HepG2 (cell line): ENCODE data around the gene SFTA2. TPM values are rescaled to one million over a fixed set of nuclear protein-coding genes. Genes with fewer than 3 reads are reported as not detected.

ENCODE experiments used
- ATAC-seq: fragments of 200-7000 bp; cut with Tn5 transposase; 3 replicates; pipeline ENCODE4 v1.9.1; 2020; ENCODE audit warnings: mild to moderate bottlenecking, moderate library complexity
- BruUV-seq: library from RNA; stranded (reverse); fragments of 400-500 nt; replicated peaks from 2 replicates; lab custom pipeline; 2021; lab: Mats Ljungman, UMichigan
- CTCF ChIA-PET: fragments of 300-600 bp; formaldehyde crosslinking; extraction: SDS; loops from one replicate; lab custom pipeline; 2021; ENCODE audit warnings: low total read pairs, inconsistent platforms, low intra/inter-chr PET ratio; lab: Yijun Ruan, JAX
- POLR2A ChIA-PET: fragments of 350-600 bp; sonication (Branson Sonifier 250); formaldehyde crosslinking; loops from one replicate; lab custom pipeline; 2020; ENCODE audit warnings: antibody characterized with exemption, inconsistent platforms; lab: Yijun Ruan, JAX
- DNase-seq: peaks from one replicate; pipeline ENCODE4 v3.0.0-alpha.2; 2015; ENCODE audit warnings: low spot score
- FAIRE-seq: peaks from 3 replicates; lab custom pipeline; 2011; peaks lifted over from hg19 to GRCh38; lab: Jason Lieb, UNC
- H2AFZ ChIP-seq: one replicate; pipeline ENCODE4 v1.6.1; 2011; ENCODE audit warnings: low read length, inconsistent platforms
- H3K27ac ChIP-seq: fragments of 300-600 bp; 3 replicates; pipeline ENCODE4 v1.8.0; 2011; ENCODE audit warnings: mixed run types, mild to moderate bottlenecking, mixed read lengths, low read length, inconsistent platforms; ENCODE audit not compliant: insufficient read depth; ENCODE audit errors: extremely low read length
- H3K27me3 ChIP-seq, 2 experiments: fragments of 200-600 bp in 1 of 2; 2 replicates in 1 of 2; 3 replicates in 1 of 2; pipeline versions ENCODE4 v1.6.0 to v1.8.0; 2011; ENCODE audit warnings: low read length in 2 of 2, mild to moderate bottlenecking in 2 of 2, moderate library complexity in 2 of 2, inconsistent platforms in 1 of 2; ENCODE audit not compliant: insufficient read depth in 2 of 2, control insufficient read depth in 1 of 2
- H3K36me3 ChIP-seq, 2 experiments: fragments of 200-600 bp in 1 of 2; replicated peaks in 1 of 2; 2 replicates in 1 of 2; 3 replicates in 1 of 2; pipeline versions ENCODE4 v1.5.1 to v1.8.0; 2011; ENCODE audit warnings: low read length in 2 of 2, inconsistent platforms in 1 of 2; ENCODE audit not compliant: insufficient read depth in 2 of 2, control insufficient read depth in 1 of 2
- H3K4me1 ChIP-seq: 2 replicates; pipeline ENCODE4 v1.5.1; 2012; ENCODE audit warnings: low read length, inconsistent platforms; ENCODE audit not compliant: insufficient read depth
- H3K4me2 ChIP-seq: 2 replicates; pipeline ENCODE4 v1.6.0; 2011; ENCODE audit warnings: low read depth, low read length, inconsistent platforms
- H3K4me3 ChIP-seq, 3 experiments: fragments of 200-600 bp in 1 of 3; sonication (generic), shearing (Covaris generic) in 1 of 3; replicated peaks in 1 of 3; 2 replicates each; pipeline ENCODE4 v1.5.1; 2011 to 2016; ENCODE audit warnings: low read length in 3 of 3, inconsistent platforms in 2 of 3, low read depth in 2 of 3, mild to moderate bottlenecking in 2 of 3, control low read depth in 1 of 3, mixed read lengths in 1 of 3; ENCODE audit not compliant: insufficient read depth in 1 of 3
- H3K79me2 ChIP-seq: one replicate; pipeline ENCODE4 v1.6.1; 2011; ENCODE audit warnings: low read length, inconsistent platforms; ENCODE audit not compliant: insufficient read depth
- H3K9ac ChIP-seq: 2 replicates; pipeline ENCODE4 v1.6.0; 2011; ENCODE audit warnings: mild to moderate bottlenecking, low read depth, low read length, inconsistent platforms; ENCODE audit not compliant: insufficient read depth
- H3K9me3 ChIP-seq: 2 replicates; pipeline ENCODE4 v1.5.1; 2012; ENCODE audit warnings: mild to moderate bottlenecking, low read length
- H4K20me1 ChIP-seq: 2 replicates; pipeline ENCODE4 v1.6.0; 2011; ENCODE audit warnings: inconsistent platforms, mild to moderate bottlenecking, low read length, moderate library complexity; ENCODE audit not compliant: insufficient read depth
- CENPT ChIP-seq: sonication (generic); formaldehyde crosslinking; IDR thresholded peaks from 2 replicates; pipeline ENCODE4 v1.8.0; 2022; ENCODE audit warnings: low read depth, mild to moderate bottlenecking, moderate library complexity, missing genetic modification reagents
- GFI1 ChIP-seq: sonication (generic); formaldehyde crosslinking; IDR thresholded peaks from 2 replicates; pipeline ENCODE4 v1.5.0; 2020; ENCODE audit warnings: missing genetic modification reagents, mild to moderate bottlenecking, borderline replicate concordance
- KDM5A ChIP-seq: fragments of 200-600 bp; sonication (generic); IDR thresholded peaks from 2 replicates; pipeline ENCODE4 v1.7.0; 2018; ENCODE audit warnings: antibody characterized with exemption, mild to moderate bottlenecking, low read length, borderline replicate concordance
- SKI ChIP-seq: fragments of 450-650 bp; IDR thresholded peaks from one replicate; pipeline ENCODE4 v1.6.1; 2018; ENCODE audit warnings: mild to moderate bottlenecking; ENCODE audit not compliant: partially characterized antibody
- SMAD1 ChIP-seq: sonication (generic); formaldehyde crosslinking; IDR thresholded peaks from 2 replicates; pipeline ENCODE4 v1.4.0; 2020; ENCODE audit warnings: missing genetic modification reagents, low read depth, mild to moderate bottlenecking, borderline replicate concordance
- TCF7L2 ChIP-seq: IDR thresholded peaks from 2 replicates; pipeline ENCODE4 v1.6.1; 2011; ENCODE audit warnings: mild to moderate bottlenecking, low read depth, low read length, moderate library complexity
- ZNF737 ChIP-seq: sonication (generic); formaldehyde crosslinking; IDR thresholded peaks from 2 replicates; pipeline ENCODE4 v1.5.0; 2020; ENCODE audit warnings: missing genetic modification reagents, mild to moderate bottlenecking, borderline replicate concordance
- ZZZ3 ChIP-seq: sonication (generic); formaldehyde crosslinking; IDR thresholded peaks from 2 replicates; pipeline ENCODE4 v1.4.0; 2020; ENCODE audit warnings: missing genetic modification reagents, mild to moderate bottlenecking, borderline replicate concordance
- WGBS: methylation state at CpG from one replicate; pipeline ENCODE4 v1.1.6; 2017; ENCODE audit warnings: low lambda C conversion rate; 5-methylcytosine and 5-hydroxymethylcytosine counted together
- in situ Hi-C: cut with HindIII; loops from 2 replicates; pipeline ENCODE4 v1.10.0; 2017; ENCODE audit warnings: low pct_unique_long_range_greater_than_20kb; ENCODE audit not compliant: extremely low pct_ligation_motif_present
- intact Hi-C: fragments of 100-400 bp; cut with micrococcal nuclease; formaldehyde crosslinking; loops from one replicate; pipeline ENCODE4 v1.10.0; 2022; ENCODE audit not compliant: unreplicated experiment
- polyA plus RNA-seq, 8 experiments: library from polyadenylated mRNA; depleted of rRNA in 3 of 8; stranded (reverse) in 7 of 8; unstranded in 1 of 8; fragments of >200 nt; fragmentation: Illumina TruSeq in 4 of 8; extraction: Trizol in 4 of 8; gene quantifications; 2 replicates each; pipeline versions ENCODE4 v1.2.1 to v1.2.3, GENCODE V29; 2011 to 2016; ENCODE audit warnings: low read depth in 4 of 8, missing spikeins in 1 of 8, mixed read lengths in 1 of 8; ENCODE audit not compliant: insufficient read depth in 1 of 8
- total RNA-seq, 5 experiments: library from RNA; depleted of rRNA; stranded (reverse); fragments of >200 nt; fragmentation: Illumina TruSeq; extraction: Trizol; gene quantifications; 2 replicates each; pipeline ENCODE4 v1.2.3, GENCODE V29; 2016; ENCODE audit warnings: low read depth in 1 of 5
- TF ChIP-seq, protein P1 (sequence below): conservative IDR thresholded peaks from 2 replicates; pipeline ENCODE4 v1.6.1; 2018; ENCODE audit warnings: missing genetic modification reagents
- TF ChIP-seq, protein P2 (sequence below): IDR thresholded peaks from 2 replicates; pipeline ENCODE4 v1.6.1; 2016; ENCODE audit warnings: low read depth
- TF ChIP-seq, protein P3 (sequence below): sonication (generic); formaldehyde crosslinking; IDR thresholded peaks from 2 replicates; pipeline ENCODE4 v1.9.0; 2021; ENCODE audit warnings: mild to moderate bottlenecking, missing genetic modification reagents
- TF ChIP-seq, protein P4 (sequence below): sonication (generic); formaldehyde crosslinking; IDR thresholded peaks from 2 replicates; pipeline ENCODE4 v1.5.1; 2020; ENCODE audit warnings: missing genetic modification reagents, mild to moderate bottlenecking, borderline replicate concordance

The SFTA2 gene
- total and polyA plus RNA-seq, 2 of the 13 experiments (the other 11 are each of a cell fraction or from before 2014, with no cell fraction given): not detected

DNA sequence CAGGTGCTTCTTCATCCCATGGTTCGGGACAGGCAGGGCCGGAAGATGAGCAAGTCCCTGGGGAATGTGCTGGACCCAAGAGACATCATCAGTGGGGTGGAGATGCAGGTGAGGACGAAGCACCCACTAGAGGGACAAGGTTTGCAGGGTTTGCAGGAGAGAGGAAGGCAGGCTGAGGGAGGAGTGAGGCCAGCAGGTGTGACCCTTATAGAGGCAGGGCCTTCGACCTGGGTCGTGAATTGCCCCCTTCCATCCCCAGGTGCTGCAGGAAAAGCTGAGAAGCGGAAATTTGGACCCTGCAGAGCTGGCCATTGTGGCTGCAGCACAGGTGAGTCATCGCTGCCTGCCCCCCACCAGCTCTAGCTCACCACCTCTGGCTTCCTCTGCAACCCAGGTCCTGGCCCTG lies 9.5 kb downstream of the SFTA2 start:
- ATAC-seq (no peak), DNase-seq (no peak), FAIRE-seq (no peak)
- CTCF ChIA-PET: no interaction called here
- no peaks in the 10 kb centered on the region for H3K27me3 ChIP-seq
- POLR2A ChIA-PET: no interaction called here
- in situ Hi-C loops: no loop called here
- H3K36me3 ChIP-seq: peaks cover 42 to 79% of the 10 kb centered on the region in 2 experiments
- WGBS: 92% methylated on average over 7 of the region's 7 CpGs
- no peak overlapping the region for H3K4me3 ChIP-seq
- no peak overlapping the region for H3K27ac ChIP-seq
- no TSS peak for BruUV-seq
- no peak overlapping the region for H3K9ac ChIP-seq
- no peaks in the 10 kb centered on the region for H3K4me1 ChIP-seq
- H3K4me2 ChIP-seq: no peak overlapping the region
- H4K20me1 ChIP-seq: no peaks in the 10 kb centered on the region
- intact Hi-C loops: no loop called here
- no peaks in the 10 kb centered on the region for H3K9me3 ChIP-seq
- no peak overlapping the region for H2AFZ ChIP-seq
- no peaks in the 10 kb centered on the region for H3K79me2 ChIP-seq
- TF ChIP-seq, protein P1, sequence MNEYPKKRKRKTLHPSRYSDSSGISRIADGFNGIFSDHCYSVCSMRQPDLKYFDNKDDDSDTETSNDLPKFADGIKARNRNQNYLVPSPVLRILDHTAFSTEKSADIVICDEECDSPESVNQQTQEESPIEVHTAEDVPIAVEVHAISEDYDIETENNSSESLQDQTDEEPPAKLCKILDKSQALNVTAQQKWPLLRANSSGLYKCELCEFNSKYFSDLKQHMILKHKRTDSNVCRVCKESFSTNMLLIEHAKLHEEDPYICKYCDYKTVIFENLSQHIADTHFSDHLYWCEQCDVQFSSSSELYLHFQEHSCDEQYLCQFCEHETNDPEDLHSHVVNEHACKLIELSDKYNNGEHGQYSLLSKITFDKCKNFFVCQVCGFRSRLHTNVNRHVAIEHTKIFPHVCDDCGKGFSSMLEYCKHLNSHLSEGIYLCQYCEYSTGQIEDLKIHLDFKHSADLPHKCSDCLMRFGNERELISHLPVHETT (CRISPR knock-in tag): no peak
- TF ChIP-seq, protein P2, sequence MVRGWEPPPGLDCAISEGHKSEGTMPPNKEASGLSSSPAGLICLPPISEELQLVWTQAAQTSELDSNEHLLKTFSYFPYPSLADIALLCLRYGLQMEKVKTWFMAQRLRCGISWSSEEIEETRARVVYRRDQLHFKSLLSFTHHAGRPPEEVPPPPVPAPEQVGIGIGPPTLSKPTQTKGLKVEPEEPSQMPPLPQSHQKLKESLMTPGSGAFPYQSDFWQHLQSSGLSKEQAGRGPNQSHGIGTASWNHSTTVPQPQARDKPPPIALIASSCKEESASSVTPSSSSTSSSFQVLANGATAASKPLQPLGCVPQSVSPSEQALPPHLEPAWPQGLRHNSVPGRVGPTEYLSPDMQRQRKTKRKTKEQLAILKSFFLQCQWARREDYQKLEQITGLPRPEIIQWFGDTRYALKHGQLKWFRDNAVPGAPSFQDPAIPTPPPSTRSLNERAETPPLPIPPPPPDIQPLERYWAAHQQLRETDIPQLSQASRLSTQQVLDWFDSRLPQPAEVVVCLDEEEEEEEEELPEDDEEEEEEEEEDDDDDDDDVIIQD (CRISPR knock-in tag): no peak
- no peak for TF ChIP-seq SKI
- TF ChIP-seq ZZZ3 (CRISPR knock-in tag): no peak
- TF ChIP-seq TCF7L2: no peak
- TF ChIP-seq SMAD1 (CRISPR knock-in tag): no peak
- no peak for TF ChIP-seq ZNF737 (CRISPR knock-in tag)
- TF ChIP-seq GFI1 (CRISPR knock-in tag): no peak
- TF ChIP-seq, protein P3, sequence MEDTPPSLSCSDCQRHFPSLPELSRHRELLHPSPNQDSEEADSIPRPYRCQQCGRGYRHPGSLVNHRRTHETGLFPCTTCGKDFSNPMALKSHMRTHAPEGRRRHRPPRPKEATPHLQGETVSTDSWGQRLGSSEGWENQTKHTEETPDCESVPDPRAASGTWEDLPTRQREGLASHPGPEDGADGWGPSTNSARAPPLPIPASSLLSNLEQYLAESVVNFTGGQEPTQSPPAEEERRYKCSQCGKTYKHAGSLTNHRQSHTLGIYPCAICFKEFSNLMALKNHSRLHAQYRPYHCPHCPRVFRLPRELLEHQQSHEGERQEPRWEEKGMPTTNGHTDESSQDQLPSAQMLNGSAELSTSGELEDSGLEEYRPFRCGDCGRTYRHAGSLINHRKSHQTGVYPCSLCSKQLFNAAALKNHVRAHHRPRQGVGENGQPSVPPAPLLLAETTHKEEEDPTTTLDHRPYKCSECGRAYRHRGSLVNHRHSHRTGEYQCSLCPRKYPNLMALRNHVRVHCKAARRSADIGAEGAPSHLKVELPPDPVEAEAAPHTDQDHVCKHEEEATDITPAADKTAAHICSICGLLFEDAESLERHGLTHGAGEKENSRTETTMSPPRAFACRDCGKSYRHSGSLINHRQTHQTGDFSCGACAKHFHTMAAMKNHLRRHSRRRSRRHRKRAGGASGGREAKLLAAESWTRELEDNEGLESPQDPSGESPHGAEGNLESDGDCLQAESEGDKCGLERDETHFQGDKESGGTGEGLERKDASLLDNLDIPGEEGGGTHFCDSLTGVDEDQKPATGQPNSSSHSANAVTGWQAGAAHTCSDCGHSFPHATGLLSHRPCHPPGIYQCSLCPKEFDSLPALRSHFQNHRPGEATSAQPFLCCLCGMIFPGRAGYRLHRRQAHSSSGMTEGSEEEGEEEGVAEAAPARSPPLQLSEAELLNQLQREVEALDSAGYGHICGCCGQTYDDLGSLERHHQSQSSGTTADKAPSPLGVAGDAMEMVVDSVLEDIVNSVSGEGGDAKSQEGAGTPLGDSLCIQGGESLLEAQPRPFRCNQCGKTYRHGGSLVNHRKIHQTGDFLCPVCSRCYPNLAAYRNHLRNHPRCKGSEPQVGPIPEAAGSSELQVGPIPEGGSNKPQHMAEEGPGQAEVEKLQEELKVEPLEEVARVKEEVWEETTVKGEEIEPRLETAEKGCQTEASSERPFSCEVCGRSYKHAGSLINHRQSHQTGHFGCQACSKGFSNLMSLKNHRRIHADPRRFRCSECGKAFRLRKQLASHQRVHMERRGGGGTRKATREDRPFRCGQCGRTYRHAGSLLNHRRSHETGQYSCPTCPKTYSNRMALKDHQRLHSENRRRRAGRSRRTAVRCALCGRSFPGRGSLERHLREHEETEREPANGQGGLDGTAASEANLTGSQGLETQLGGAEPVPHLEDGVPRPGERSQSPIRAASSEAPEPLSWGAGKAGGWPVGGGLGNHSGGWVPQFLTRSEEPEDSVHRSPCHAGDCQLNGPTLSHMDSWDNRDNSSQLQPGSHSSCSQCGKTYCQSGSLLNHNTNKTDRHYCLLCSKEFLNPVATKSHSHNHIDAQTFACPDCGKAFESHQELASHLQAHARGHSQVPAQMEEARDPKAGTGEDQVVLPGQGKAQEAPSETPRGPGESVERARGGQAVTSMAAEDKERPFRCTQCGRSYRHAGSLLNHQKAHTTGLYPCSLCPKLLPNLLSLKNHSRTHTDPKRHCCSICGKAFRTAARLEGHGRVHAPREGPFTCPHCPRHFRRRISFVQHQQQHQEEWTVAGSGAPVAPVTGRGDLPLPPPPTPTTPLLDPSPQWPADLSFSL (CRISPR knock-in tag): no peak
- no peak for TF ChIP-seq KDM5A
- no peak for TF ChIP-seq CENPT (CRISPR knock-in tag)
- TF ChIP-seq, protein P4, sequence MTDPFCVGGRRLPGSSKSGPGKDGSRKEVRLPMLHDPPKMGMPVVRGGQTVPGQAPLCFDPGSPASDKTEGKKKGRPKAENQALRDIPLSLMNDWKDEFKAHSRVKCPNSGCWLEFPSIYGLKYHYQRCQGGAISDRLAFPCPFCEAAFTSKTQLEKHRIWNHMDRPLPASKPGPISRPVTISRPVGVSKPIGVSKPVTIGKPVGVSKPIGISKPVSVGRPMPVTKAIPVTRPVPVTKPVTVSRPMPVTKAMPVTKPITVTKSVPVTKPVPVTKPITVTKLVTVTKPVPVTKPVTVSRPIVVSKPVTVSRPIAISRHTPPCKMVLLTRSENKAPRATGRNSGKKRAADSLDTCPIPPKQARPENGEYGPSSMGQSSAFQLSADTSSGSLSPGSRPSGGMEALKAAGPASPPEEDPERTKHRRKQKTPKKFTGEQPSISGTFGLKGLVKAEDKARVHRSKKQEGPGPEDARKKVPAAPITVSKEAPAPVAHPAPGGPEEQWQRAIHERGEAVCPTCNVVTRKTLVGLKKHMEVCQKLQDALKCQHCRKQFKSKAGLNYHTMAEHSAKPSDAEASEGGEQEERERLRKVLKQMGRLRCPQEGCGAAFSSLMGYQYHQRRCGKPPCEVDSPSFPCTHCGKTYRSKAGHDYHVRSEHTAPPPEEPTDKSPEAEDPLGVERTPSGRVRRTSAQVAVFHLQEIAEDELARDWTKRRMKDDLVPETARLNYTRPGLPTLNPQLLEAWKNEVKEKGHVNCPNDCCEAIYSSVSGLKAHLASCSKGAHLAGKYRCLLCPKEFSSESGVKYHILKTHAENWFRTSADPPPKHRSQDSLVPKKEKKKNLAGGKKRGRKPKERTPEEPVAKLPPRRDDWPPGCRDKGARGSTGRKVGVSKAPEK (CRISPR knock-in tag): no peak
